HUES48 (cell line): Measurements from ENCODE around the gene KIF2B.
"Not testable (repeated sequence)": the region's sequence is repeated elsewhere in the genome, so short reads cannot be mapped to it uniquely, and the experiment has no call there.

Experiments
- H3K27ac ChIP-seq: one replicate; pipeline ENCODE4 v1.7.0; 2013; ENCODE audit warnings: low read depth, low read length, inconsistent platforms
- H3K27me3 ChIP-seq: 2 replicates; pipeline ENCODE4 v1.6.1; 2013; ENCODE audit warnings: mild to moderate bottlenecking, low read length; ENCODE audit not compliant: control insufficient read depth, insufficient read depth
- H3K36me3 ChIP-seq: 2 replicates; pipeline ENCODE4 v1.6.1; 2013; ENCODE audit warnings: low read length; ENCODE audit not compliant: control insufficient read depth, insufficient read depth
- H3K4me1 ChIP-seq: 2 replicates; pipeline ENCODE4 v1.6.1; 2013; ENCODE audit warnings: mild to moderate bottlenecking, low read length; ENCODE audit not compliant: control insufficient read depth, insufficient read depth
- H3K4me3 ChIP-seq: 2 replicates; pipeline ENCODE4 v1.5.1; 2013; ENCODE audit warnings: mild to moderate bottlenecking, low read depth, low read length
- H3K9ac ChIP-seq: 2 replicates; pipeline ENCODE4 v1.6.1; 2013; ENCODE audit warnings: mild to moderate bottlenecking, low read depth, low read length, moderate library complexity
- H3K9me3 ChIP-seq: 2 replicates; pipeline ENCODE4 v1.6.1; 2013; ENCODE audit warnings: low read length; ENCODE audit not compliant: control insufficient read depth, insufficient read depth

Gene KIF2B

GRCh38 chr17:53818929-53819328 is 3.8 kb upstream of the KIF2B start:
- Histone ChIP-seq H3K4me3 (no peak overlapping the region), H3K9me3 (peaks cover 7% of the 10 kb centered on the region; the same call in 1 of the 2 replicates), H3K36me3 (no peaks in the 10 kb centered on the region), H3K27me3 (no peaks in the 10 kb centered on the region), H3K27ac (no peak overlapping the region), H3K9ac (no peak overlapping the region), H3K4me1 (no peaks in the 10 kb centered on the region)

GRCh38 chr17:53819956-53820355 is 2.8 kb upstream of the KIF2B start:
- Histone ChIP-seq H3K9me3 (peaks cover 8% of the 10 kb centered on the region; the same call in 1 of the 2 replicates), H3K27me3 (no peaks in the 10 kb centered on the region), H3K36me3 (no peaks in the 10 kb centered on the region), H3K4me3 (no peak overlapping the region), H3K4me1 (no peaks in the 10 kb centered on the region), H3K27ac (no peak overlapping the region), H3K9ac (no peak overlapping the region)

- Histone ChIP-seq H3K4me3 (no peak overlapping the region), H3K27me3 (no peaks in the 10 kb centered on the region), H3K4me1 (no peaks in the 10 kb centered on the region), H3K27ac (no peak overlapping the region), H3K9ac (no peak overlapping the region), H3K36me3 (no peaks in the 10 kb centered on the region), H3K9me3 (peaks cover 8% of the 10 kb centered on the region; the same call in 1 of the 2 replicates)
These were observed 769 bp downstream of the KIF2B start for GRCh38 chr17:53823341-53824050.

GRCh38 chr17:53834771-53835170 is 12.0 kb downstream of the KIF2B start:
- peaks cover 17% of the 10 kb centered on the region for H3K9me3 ChIP-seq
- H3K4me1 ChIP-seq, H3K4me3 ChIP-seq, H3K27ac ChIP-seq, H3K9ac ChIP-seq, H3K36me3 ChIP-seq, H3K27me3 ChIP-seq: not testable (repeated sequence)

GRCh38 chr17:53837131-53837530 is 14.4 kb downstream of the KIF2B start:
- no peaks in the 10 kb centered on the region for H3K36me3 ChIP-seq
- no peak overlapping the region for H3K4me3 ChIP-seq
- H3K4me1 ChIP-seq: no peaks in the 10 kb centered on the region
- H3K9ac ChIP-seq: no peak overlapping the region
- H3K27me3 ChIP-seq: no peaks in the 10 kb centered on the region
- peaks cover 32% of the 10 kb centered on the region for H3K9me3 ChIP-seq
- H3K27ac ChIP-seq: no peak overlapping the region

GRCh38 chr17:53844491-53845107 is 21.9 kb downstream of the KIF2B start:
- H3K27me3 ChIP-seq: no peaks in the 10 kb centered on the region
- no peak overlapping the region for H3K27ac ChIP-seq
- H3K4me3 ChIP-seq: no peak overlapping the region
- no peaks in the 10 kb centered on the region for H3K36me3 ChIP-seq
- H3K9ac ChIP-seq: no peak overlapping the region
- no peaks in the 10 kb centered on the region for H3K4me1 ChIP-seq
- H3K9me3 ChIP-seq: peaks cover 30% of the 10 kb centered on the region

GRCh38 chr17:53871128-53871527 is 48.4 kb downstream of the KIF2B start:
- not testable (repeated sequence) for H3K4me1 ChIP-seq, H3K27ac ChIP-seq, H3K4me3 ChIP-seq, H3K9me3 ChIP-seq, H3K27me3 ChIP-seq, H3K9ac ChIP-seq, H3K36me3 ChIP-seq
